HEK293 (cell line): ENCODE results near the gene ARL6IP5.

ENCODE experiments used
- CTCF ChIA-PET: fragments of 350-600 bp; formaldehyde crosslinking; extraction: SDS; loops from one replicate; lab custom pipeline; 2021; ENCODE audit warnings: antibody characterized with exemption; lab: Yijun Ruan, JAX
- POLR2A ChIA-PET: fragments of 300-600 bp; formaldehyde crosslinking; extraction: SDS; loops from one replicate; lab custom pipeline; 2020; ENCODE audit warnings: antibody characterized with exemption, inconsistent platforms; lab: Yijun Ruan, JAX
- H3K27ac ChIP-seq: fragments of 200-500 bp; sonication (Bioruptor generic); 2 replicates; pipeline ENCODE4 v1.5.1; 2014; ENCODE audit warnings: low read depth, low read length, control low read depth, inconsistent platforms; ENCODE audit errors: extremely low read depth
- H3K36me3 ChIP-seq, 2 experiments: fragments of 200-500 bp in 1 of 2; sonication (Bioruptor generic) in 1 of 2; 1 replicate in 1 of 2; 2 replicates in 1 of 2; pipeline ENCODE4 v1.5.1; 2014 to 2017; ENCODE audit warnings: inconsistent platforms in 2 of 2, low read length in 2 of 2; ENCODE audit not compliant: control insufficient read depth in 2 of 2, insufficient read depth in 1 of 2
- H3K4me1 ChIP-seq: fragments of 200-500 bp; sonication (Bioruptor generic); 2 replicates; pipeline ENCODE4 v1.5.1; 2014; ENCODE audit warnings: mild to moderate bottlenecking, low read length, inconsistent platforms; ENCODE audit not compliant: control insufficient read depth, insufficient read depth
- H3K4me3 ChIP-seq: 2 replicates; pipeline ENCODE4 v1.5.1; 2011; ENCODE audit warnings: low read depth, mild to moderate bottlenecking, control low read depth, low read length, moderate library complexity
- H3K9me3 ChIP-seq: fragments of 200-500 bp; sonication (Bioruptor generic); 2 replicates; pipeline ENCODE4 v1.5.1; 2014; ENCODE audit warnings: low read depth, low read length, inconsistent platforms; ENCODE audit not compliant: control insufficient read depth, insufficient read depth
- FEZF1 ChIP-seq: fragments of 450-650 bp; formaldehyde crosslinking; IDR thresholded peaks from 2 replicates; pipeline ENCODE4 v1.5.1; 2016; ENCODE audit warnings: missing biosample characterization, missing genetic modification characterization
- GLIS2 ChIP-seq: fragments of 450-650 bp; formaldehyde crosslinking; IDR thresholded peaks from 2 replicates; pipeline ENCODE4 v1.5.1; 2016; ENCODE audit warnings: missing biosample characterization, missing genetic modification characterization
- HOXD13 ChIP-seq: sonication (generic); formaldehyde crosslinking; IDR thresholded peaks from 2 replicates; pipeline ENCODE4 v1.8.0; 2022; ENCODE audit warnings: missing genetic modification reagents, borderline replicate concordance
- PRDM10 ChIP-seq: fragments of 450-650 bp; formaldehyde crosslinking; IDR thresholded peaks from 2 replicates; pipeline ENCODE4 v1.5.1; 2016; ENCODE audit warnings: missing biosample characterization, missing genetic modification characterization
- WT1 ChIP-seq: fragments of 450-650 bp; formaldehyde crosslinking; IDR thresholded peaks from 2 replicates; pipeline ENCODE4 v1.5.1; 2016; ENCODE audit warnings: missing biosample characterization, missing genetic modification characterization
- ZBTB17 ChIP-seq: fragments of 450-650 bp; formaldehyde crosslinking; IDR thresholded peaks from 2 replicates; pipeline ENCODE4 v1.5.1; 2016; ENCODE audit warnings: missing biosample characterization, missing genetic modification characterization
- ZBTB44 ChIP-seq: fragments of 450-650 bp; IDR thresholded peaks from 2 replicates; pipeline ENCODE4 v1.5.1; 2018; ENCODE audit warnings: missing biosample characterization, mild to moderate bottlenecking, missing genetic modification characterization
- ZBTB48 ChIP-seq: fragments of 450-650 bp; formaldehyde crosslinking; IDR thresholded peaks from 2 replicates; pipeline ENCODE4 v1.5.1; 2016; ENCODE audit warnings: missing biosample characterization, missing genetic modification characterization
- ZNF121 ChIP-seq: fragments of 450-650 bp; formaldehyde crosslinking; IDR thresholded peaks from 2 replicates; pipeline ENCODE4 v1.5.1; 2016; ENCODE audit warnings: missing biosample characterization, missing genetic modification characterization
- ZNF184 ChIP-seq: fragments of 450-650 bp; IDR thresholded peaks from 2 replicates; pipeline ENCODE4 v1.5.1; 2018; ENCODE audit warnings: missing biosample characterization, mild to moderate bottlenecking, missing genetic modification characterization
- ZNF335 ChIP-seq: fragments of 450-650 bp; formaldehyde crosslinking; conservative IDR thresholded peaks from 2 replicates; pipeline ENCODE4 v1.5.1; 2016; ENCODE audit warnings: missing biosample characterization, missing genetic modification characterization
- ZNF544 ChIP-seq: fragments of 450-650 bp; formaldehyde crosslinking; IDR thresholded peaks from 2 replicates; pipeline ENCODE4 v1.5.0; 2017; ENCODE audit warnings: missing biosample characterization, missing genetic modification characterization
- ZNF560 ChIP-seq: fragments of 450-650 bp; formaldehyde crosslinking; IDR thresholded peaks from 2 replicates; pipeline ENCODE4 v1.5.1; 2017; ENCODE audit warnings: missing biosample characterization, missing genetic modification characterization, borderline replicate concordance
- ZNF600 ChIP-seq: fragments of 450-650 bp; formaldehyde crosslinking; IDR thresholded peaks from 2 replicates; pipeline ENCODE4 v1.5.1; 2016; ENCODE audit warnings: missing biosample characterization, missing genetic modification characterization
- ZNF76 ChIP-seq: fragments of 450-650 bp; formaldehyde crosslinking; IDR thresholded peaks from 2 replicates; pipeline ENCODE4; 2016; ENCODE audit warnings: low read depth, missing biosample characterization, missing genetic modification characterization, borderline replicate concordance
- ZXDB ChIP-seq: fragments of 450-650 bp; formaldehyde crosslinking; IDR thresholded peaks from 2 replicates; pipeline ENCODE4 v1.5.1; 2016; ENCODE audit warnings: missing biosample characterization, missing genetic modification characterization

Gene ARL6IP5

DNA sequence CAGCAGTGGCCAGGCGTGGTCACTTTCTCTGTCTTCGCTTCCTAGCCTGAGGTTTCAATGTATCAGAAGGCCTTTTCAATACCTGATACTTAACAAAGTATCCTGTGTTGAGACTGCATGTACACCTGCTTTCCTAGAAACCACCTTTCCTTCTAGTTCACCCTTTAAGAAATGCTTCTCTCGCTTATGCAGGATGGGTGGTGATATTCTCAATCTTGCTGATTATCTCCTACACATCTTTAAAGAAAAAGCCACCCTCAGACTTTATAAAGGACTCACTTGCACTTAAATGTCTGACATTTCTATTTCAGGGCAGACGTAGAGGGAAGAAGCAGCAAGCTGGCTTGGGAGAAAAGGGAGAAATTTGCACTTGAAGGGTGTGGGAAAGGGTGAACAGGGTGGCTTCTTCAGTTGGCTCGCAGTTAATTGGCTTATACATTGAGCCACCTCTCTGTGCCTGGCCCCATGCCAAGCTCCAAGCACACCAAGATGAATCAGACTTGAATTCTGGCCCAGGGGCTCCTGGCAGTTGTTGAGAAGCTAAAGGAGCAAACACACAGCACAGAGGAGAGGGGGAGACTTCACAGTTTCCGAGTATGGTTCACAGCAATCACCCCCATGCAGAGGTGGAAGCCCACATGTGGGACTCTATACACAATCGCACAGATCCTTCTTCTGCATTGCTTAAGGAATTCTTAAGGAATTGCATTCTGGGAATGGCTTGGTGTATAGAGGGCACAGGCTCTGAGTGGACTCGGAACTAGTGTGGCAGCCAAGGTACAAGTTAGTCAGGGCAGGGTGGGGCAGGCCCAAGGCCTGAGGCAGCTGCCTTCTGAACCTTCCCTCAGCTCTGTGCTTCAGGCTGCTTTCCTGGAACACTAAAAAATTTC lies 1.3 kb downstream of the ARL6IP5 start (continued):
- TF ChIP-seq ZBTB44 (peak; percentile 76; the same call in 1 of the 2 replicates), ZXDB (tag by site-specific recombination) (peak; percentile 58; the same call in 1 of the 2 replicates), FEZF1 (tag by site-specific recombination) (peak; percentile 14; the same call in 1 of the 2 replicates), ZNF184 (tag by site-specific recombination) (peak; percentile 89), HOXD13 (CRISPR knock-in tag) (no peak), ZNF600 (tag by site-specific recombination) (0 out of 2 replicates have a peak, but pooled peaks have one; percentile 24), ZNF544 (tag by site-specific recombination) (no peak), ZNF335 (0 out of 2 replicates have a peak, but pooled peaks have one; percentile 3), PRDM10 (peak; percentile 91), ZBTB17 (tag by site-specific recombination) (peak; percentile 52; the same call in 1 of the 2 replicates), ZNF76 (tag by site-specific recombination) (peak; percentile 64; the same call in 1 of the 2 replicates), WT1 (tag by site-specific recombination) (no peak)

- H3K4me1 ChIP-seq: peaks cover 3% of the 10 kb centered on the region; the same call in 1 of the 2 replicates
- peaks cover 0 to 7% of the 10 kb centered on the region in 2 experiments; a peak in 1 of 3 replicates for H3K36me3 ChIP-seq
- CTCF ChIA-PET: no interaction called here
- H3K27ac ChIP-seq: no peak overlapping the region; the same call in 1 of the 2 replicates
- TF ChIP-seq ZNF121 (tag by site-specific recombination) (peak; percentile 77; the same call in 1 of the 2 replicates), ZNF560 (tag by site-specific recombination) (no peak), ZNF335 (peak; percentile 43; the same call in 1 of the 2 replicates)
- H3K4me3 ChIP-seq: no peak overlapping the region
- POLR2A ChIA-PET: interaction anchor here (0.7 kb wide), 1 partner anchor 43 kb away, joined by 4 read pairs; no protein-coding TSS in a partner anchor
- H3K9me3 ChIP-seq: no peaks in the 10 kb centered on the region
Observed at GRCh38 chr3:69087030-69087791, 2.5 kb downstream of the ARL6IP5 start.

DNA sequence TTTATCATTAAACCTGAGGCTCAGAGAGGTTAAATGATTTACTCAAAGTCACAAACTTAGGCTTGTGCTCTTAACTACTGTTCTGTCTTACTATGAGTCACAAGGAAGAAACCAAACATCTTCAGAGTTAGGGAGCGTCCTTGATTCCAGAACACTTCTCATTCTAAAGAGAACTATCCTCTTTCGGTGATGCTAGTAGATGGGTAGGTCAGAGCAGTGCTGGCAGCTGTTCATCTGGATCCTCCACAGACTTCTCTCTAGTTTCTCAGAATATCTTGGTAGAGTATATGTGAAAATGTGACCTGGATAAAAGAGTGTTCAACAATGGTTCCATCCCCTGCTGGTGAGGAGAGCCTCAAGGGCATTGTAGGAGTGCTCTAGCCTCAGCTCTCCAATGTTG lies 3.3 kb downstream of the ARL6IP5 start:
- Histone ChIP-seq H3K4me3 (no peak overlapping the region), H3K27ac (no peak overlapping the region), H3K36me3 (peaks cover 0 to 7% of the 10 kb centered on the region in 2 experiments; a peak in 1 of 3 replicates), H3K9me3 (no peaks in the 10 kb centered on the region), H3K4me1 (peaks cover 4% of the 10 kb centered on the region; the same call in 1 of the 2 replicates)
- TF ChIP-seq ZNF600 (tag by site-specific recombination) (peak; percentile 93), FEZF1 (tag by site-specific recombination) (no peak), GLIS2 (tag by site-specific recombination) (no peak), PRDM10 (peak; percentile 94), ZBTB48 (tag by site-specific recombination) (peak; percentile 48; the same call in 1 of the 2 replicates)
- POLR2A ChIA-PET: no interaction called here
- CTCF ChIA-PET: no interaction called here
